KOPT-K1 (cell line): Measurements from ENCODE around the gene CSMD2.

Source experiments
- H3K27ac ChIP-seq: fragments of 200-600 bp; sonication (generic); 2 replicates; pipeline ENCODE4 v1.5.1; 2016; ENCODE audit warnings: antibody characterized with exemption, mild to moderate bottlenecking, low read depth, low read length; ENCODE audit not compliant: poor library complexity, severe bottlenecking
- H3K36me3 ChIP-seq: fragments of 200-600 bp; sonication (generic); 2 replicates; pipeline ENCODE4 v1.5.1; 2017; ENCODE audit warnings: antibody characterized with exemption, mild to moderate bottlenecking, low read length, moderate library complexity; ENCODE audit not compliant: insufficient read depth
- H3K9me3 ChIP-seq: fragments of 200-600 bp; sonication (generic); 2 replicates; pipeline ENCODE4 v1.5.1; 2017; ENCODE audit warnings: antibody characterized with exemption, low read length, mild to moderate bottlenecking; ENCODE audit not compliant: insufficient read depth, poor library complexity, severe bottlenecking

CSMD2 gene

DNA sequence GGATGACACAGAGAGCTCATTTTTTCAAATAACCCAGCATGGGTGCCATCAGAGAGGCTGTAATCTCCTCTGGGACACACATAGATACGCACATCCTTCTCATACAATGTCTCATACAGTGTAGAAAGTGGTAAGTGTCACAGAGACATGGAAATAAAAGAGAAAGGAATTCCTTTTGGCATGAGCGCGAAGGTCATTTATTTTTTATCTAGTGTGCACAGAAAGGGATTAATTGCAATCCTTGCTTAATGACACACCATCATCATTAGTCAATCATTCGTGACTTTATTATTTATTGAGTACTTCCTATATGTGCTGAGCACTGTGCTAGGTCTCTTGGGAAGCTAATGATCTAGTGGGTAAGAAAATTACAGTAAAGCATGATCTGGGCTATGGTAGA lies 687.6 kb downstream of the CSMD2 start:
- Histone ChIP-seq H3K9me3 (no peaks in the 10 kb centered on the region), H3K36me3 (peaks cover 18% of the 10 kb centered on the region; the same call in 1 of the 2 replicates), H3K27ac (no peak overlapping the region)

DNA sequence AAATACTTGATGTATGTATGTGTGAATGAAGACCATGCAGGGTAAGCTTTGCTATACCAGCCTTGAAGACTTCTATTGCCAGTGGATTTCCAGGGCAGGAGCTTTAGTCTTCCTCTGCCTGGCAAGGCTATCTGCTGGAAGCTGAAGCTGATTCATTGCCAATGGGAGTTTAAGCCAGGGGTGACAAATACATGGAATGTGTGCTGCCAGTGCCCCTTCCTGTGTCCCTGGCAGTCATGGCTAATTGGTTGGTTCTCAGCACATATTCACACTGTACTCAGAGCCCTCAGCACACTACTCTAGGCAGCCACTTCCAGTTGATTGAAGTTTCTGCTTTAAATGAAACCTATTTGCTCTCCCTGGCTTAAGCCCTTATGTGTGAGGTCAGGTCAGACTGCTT lies 691.1 kb downstream of the CSMD2 start:
- Histone ChIP-seq H3K9me3 (no peaks in the 10 kb centered on the region), H3K27ac (no peak overlapping the region), H3K36me3 (no peaks in the 10 kb centered on the region)

DNA sequence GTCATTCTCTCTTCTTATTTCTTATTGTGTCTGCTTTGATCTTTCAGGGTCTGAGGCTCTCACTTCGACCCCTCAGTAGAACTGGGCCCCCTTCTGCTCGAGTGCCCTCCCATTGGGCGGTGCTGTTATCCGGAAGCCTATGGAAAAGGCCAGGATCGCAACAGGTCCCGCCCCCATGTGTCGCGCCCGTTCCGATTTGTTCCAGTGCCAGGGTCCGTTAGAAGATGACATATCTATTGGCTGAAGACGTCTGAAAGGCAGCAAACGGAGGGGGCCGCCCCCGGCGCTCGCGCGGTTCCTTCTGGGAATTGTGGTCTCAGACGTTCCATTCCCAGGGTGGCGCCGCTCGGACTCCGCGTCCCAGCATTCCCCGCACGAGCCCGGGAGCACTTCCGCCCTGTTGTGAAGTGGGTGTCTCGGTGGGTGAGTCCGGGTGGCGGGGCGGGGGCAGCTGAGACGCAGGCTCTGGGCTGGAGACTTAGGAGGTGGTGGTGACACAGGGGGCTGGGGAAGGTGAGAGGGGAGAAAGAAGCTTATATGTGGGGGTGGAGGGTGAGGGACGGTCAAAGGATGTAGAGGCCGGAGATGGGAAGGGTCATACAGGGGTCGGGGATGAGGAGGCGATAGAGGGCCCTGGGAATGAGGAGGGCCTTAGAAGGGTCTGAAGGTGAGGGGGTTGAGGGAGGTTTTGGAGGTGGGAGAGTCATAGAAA lies 692.6 kb downstream of the CSMD2 start, which contains the start of gene ZSCAN20:
Gene ZSCAN20 (plus strand): TSS at position 377 of the 712 bp plus-strand sequence. CDS start 6,644 bp downstream, outside the sequence.
- Histone ChIP-seq H3K27ac (peak within 1 kb of the TSS; percentile 64), H3K36me3 (no peaks in the 10 kb centered on the region), H3K9me3 (no peaks in the 10 kb centered on the region)

DNA sequence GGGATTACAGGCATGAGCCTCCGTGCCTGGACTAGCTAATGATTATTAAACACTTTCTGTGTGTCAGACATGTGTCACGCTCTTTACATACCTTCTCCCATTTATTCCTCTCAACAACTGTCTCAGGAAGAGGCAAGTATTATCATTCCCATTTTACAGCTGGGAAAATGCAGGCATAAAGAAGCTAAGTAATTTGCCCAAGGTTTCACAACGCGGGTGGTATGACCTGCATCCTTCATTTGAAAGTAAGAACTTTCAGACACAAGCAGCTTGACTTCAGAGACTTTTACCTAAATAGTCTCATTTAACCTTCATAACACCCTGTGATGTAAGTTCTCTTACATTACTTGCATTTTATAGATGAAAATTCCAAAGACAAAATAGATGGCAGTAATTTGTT lies 693.6 kb downstream of the CSMD2 start:
- H3K9me3 ChIP-seq = no peaks in the 10 kb centered on the region
- H3K27ac ChIP-seq = no peak overlapping the region
- no peaks in the 10 kb centered on the region for H3K36me3 ChIP-seq

DNA sequence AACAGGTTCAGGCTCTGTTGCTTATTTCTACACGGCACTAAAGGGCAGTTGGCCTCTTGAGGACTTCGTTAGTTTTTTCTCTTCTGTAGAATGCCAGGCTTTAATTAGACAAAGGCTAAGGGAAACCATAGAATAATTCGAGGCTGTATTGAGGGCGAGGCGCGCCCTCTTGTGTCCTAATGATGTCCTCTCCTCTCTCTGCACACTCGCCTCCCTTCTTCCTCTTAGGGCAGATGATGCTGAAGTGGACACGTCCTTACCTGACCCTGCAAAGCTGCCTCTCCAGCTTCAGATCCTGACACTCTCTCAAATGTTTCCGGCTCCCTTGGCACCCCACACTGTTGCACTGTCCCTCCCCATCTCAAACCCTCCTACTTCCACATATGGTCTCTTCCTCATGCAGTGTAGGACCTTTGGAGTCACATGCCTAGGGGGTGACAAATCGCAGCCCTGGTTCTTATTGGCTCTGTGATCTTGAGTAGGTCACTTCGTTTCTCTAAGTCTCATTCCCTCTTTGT lies 694.5 kb downstream of the CSMD2 start:
- Histone ChIP-seq H3K36me3 (no peaks in the 10 kb centered on the region), H3K27ac (peak overlapping the region; percentile 33), H3K9me3 (no peaks in the 10 kb centered on the region)

DNA sequence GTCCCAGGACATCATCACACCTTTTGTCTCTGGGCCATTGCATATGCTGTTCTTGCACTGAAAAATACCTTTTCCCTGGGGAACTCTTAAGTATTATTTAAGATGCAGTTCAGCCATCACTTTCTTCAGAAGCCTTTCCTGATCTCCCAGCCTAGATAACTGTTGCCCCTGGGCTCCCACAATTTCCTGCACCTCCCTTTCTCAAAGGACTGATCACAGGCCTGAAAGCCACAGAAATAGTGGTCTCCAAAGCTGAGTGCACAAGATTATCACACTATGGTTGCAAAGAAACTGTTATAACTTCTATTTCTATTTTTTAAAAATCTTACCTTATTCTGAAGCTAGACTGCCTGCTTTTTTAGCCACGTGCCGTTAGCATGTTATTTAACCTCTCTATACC lies 695.3 kb downstream of the CSMD2 start:
- H3K36me3 ChIP-seq = no peaks in the 10 kb centered on the region
- H3K27ac ChIP-seq = peak overlapping the region; percentile 33
- no peaks in the 10 kb centered on the region for H3K9me3 ChIP-seq

DNA sequence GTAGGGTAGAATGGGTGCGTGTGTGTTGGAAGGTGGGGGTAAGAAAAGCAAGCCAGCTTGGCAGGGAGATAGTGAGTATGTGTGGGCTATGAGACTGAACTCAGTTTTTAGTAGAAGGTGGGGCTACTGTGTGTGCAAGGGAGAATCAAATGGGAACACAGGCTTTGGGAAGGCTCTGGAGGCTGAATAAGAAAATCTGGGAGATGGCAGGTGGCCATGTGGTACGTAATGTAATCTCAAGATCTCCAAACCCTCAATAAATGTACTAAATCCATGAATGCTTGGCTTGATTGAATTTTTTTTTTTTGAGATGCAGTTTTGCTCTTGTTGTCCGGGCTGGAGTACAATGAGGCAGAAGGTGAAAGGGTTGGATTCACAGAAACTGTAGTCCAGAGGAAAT lies 696.1 kb downstream of the CSMD2 start:
- Histone ChIP-seq H3K9me3 (no peaks in the 10 kb centered on the region), H3K36me3 (no peaks in the 10 kb centered on the region), H3K27ac (no peak overlapping the region)

DNA sequence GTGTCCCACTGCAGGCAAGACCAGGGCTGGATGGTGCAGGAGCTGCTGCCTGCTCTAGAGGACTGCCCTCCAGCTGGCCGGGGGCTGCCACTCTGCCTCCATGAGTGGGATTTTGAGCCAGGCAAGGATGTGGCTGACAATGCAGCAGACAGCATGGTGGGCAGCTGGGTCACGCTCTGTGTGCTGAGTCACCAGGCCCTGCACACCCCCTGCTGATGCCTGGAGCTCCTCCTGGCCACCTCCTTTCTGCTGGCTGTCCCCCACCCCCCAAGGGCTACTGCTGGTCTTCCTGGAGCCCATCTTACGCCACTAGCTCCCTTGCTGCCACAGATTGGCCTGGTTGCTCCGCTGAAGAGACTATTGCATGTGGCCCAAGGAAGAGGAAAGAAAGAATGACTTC lies 696.5 kb downstream of the CSMD2 start:
- Histone ChIP-seq H3K9me3 (no peaks in the 10 kb centered on the region), H3K36me3 (no peaks in the 10 kb centered on the region), H3K27ac (no peak overlapping the region)

DNA sequence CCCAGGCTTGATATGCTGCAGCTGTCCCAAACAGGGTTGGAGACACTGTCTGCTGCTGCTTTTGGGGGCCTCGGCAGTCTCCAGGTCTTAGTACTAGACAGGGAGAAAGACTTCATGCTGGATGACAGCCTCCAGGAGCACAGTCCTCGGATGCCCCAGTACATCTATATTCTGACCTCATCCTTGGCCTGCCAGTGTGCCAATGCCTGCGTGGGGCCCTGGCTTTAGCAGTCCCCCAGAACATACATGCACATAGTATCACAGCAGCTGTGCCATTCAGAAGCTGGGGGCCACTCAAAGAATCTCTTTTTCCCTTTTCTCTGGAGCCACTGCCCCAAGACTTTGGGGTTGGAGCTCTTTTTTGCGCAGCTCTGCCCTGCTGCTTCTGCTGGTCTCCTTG lies 697.0 kb downstream of the CSMD2 start:
- Histone ChIP-seq H3K36me3 (no peaks in the 10 kb centered on the region), H3K27ac (no peak overlapping the region), H3K9me3 (no peaks in the 10 kb centered on the region)

DNA sequence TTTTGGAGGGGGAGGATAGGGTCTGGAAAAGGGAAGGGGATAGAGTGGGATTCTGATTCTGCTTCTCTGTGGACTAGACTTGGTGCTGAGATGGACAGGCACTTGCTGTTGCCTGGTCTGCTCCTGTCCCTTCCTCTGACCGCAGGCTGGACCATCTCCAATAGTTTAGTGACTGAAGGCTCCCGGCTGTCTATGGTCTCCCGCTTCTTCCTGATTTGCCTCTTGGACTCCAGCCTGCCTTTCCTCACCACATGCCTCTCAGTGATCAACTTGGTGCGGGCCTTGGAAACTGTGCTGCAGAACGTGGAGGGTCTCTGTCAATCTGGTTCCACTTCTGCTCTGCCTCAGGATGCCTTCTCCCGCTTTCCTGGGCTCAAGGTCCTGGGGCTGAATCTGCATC lies 698.9 kb downstream of the CSMD2 start:
- Histone ChIP-seq H3K36me3 (no peaks in the 10 kb centered on the region), H3K9me3 (no peaks in the 10 kb centered on the region), H3K27ac (no peak overlapping the region)

DNA sequence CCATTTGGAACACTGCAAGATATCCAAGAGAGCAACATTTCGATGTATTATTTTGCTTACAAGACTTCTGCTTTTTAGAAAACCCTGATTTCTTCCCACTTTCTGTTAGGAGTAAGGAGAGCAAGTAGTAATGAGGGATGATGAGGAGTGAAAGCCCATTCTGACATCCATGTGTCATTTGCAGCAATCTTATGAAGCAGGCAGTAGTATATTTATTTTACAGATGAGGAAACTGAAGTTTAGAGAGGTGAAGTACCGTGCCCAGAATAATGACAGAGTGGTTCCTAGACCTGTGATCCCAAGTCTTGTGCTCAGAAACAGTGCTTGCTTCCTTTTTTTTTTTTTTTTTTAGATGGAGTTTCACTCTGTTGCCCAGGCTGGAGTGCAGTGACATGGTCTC lies 699.7 kb downstream of the CSMD2 start:
- Histone ChIP-seq H3K27ac (no peak overlapping the region), H3K9me3 (no peaks in the 10 kb centered on the region), H3K36me3 (no peaks in the 10 kb centered on the region)

DNA sequence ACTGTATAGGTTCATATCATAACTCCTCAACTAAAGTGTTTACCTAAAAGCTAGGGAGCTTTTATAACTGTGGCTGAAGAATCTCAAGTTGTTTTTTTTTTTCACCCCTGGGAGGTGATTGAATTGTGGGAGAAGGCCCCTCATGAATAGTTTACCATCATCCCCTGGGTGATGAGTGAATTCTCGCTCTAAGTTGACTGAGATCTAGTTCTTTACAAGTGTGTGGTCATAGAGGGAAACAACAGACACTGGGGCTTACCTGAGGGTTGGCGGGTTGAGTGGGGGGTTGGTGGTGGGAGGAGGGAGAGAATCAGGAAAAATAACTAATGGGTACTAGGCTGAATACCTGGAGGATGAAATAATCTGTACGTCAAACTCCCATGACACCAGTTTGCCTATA lies 700.5 kb downstream of the CSMD2 start:
- no peak overlapping the region for H3K27ac ChIP-seq
- H3K9me3 ChIP-seq = no peaks in the 10 kb centered on the region

More for the DNA sequence above, 700.5 kb downstream of the CSMD2 start:
- no peaks in the 10 kb centered on the region for H3K36me3 ChIP-seq
